Measurements from ENCODE around the gene PPT2.

The PPT2 gene

DNA sequence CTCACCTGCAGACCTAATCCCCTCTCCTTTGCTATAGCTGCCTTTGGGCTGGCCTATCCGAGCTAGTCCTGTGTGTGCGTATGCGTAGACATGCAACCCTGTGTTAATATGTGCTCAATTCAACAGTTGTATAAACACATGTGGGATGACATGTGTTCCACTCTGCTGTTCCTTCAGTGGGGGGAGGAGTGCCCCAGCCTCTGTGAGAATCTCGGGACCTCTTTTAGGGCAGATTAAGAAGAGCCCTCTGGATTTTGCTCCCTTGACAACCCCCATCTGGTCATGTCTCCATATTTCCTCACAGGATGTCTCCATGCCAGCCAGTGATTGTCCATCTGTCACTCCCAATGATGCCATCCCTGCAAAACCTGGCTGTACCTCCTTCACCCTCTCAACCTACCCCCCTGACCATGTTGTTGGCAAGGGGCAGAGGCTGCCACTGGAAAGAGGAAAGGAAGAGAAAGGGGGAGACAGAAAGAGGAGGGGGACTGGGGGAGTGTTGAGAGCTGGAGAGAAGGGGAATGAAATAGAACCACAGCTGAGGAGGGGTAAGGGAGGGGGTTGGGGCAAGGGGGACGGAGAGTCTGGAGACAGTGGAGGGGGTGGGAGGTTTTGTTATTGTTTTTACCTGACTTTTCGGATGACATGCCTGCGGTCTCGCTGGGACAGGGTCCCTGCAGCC, 2.6 kb upstream of the PPT2 start:
- TF ChIP-seq, protein P1, sequence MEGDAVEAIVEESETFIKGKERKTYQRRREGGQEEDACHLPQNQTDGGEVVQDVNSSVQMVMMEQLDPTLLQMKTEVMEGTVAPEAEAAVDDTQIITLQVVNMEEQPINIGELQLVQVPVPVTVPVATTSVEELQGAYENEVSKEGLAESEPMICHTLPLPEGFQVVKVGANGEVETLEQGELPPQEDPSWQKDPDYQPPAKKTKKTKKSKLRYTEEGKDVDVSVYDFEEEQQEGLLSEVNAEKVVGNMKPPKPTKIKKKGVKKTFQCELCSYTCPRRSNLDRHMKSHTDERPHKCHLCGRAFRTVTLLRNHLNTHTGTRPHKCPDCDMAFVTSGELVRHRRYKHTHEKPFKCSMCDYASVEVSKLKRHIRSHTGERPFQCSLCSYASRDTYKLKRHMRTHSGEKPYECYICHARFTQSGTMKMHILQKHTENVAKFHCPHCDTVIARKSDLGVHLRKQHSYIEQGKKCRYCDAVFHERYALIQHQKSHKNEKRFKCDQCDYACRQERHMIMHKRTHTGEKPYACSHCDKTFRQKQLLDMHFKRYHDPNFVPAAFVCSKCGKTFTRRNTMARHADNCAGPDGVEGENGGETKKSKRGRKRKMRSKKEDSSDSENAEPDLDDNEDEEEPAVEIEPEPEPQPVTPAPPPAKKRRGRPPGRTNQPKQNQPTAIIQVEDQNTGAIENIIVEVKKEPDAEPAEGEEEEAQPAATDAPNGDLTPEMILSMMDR (conservative IDR thresholded peaks at IDR 0.05; ENCODE audit: low read depth, low read length), result no peak
- Histone ChIP-seq H3K27ac (no peak overlapping the region), H4K20me1 (ENCODE audit: insufficient read depth) (no peaks in the 10 kb centered on the region), H3K4me3 (IDR thresholded peaks at IDR 0.05; ENCODE audit: insufficient read depth, low read depth, low read length) (no peak overlapping the region), H3K79me2 (ENCODE audit: insufficient read depth, low read depth) (no peaks in the 10 kb centered on the region), H3K36me3 (ENCODE audit: insufficient read depth) (no peaks in the 10 kb centered on the region), H3K4me1 (ENCODE audit: low read depth, poor library complexity, severe bottlenecking) (no peaks in the 10 kb centered on the region), H3K9ac (no peak overlapping the region), H2AFZ (ENCODE audit: low read depth) (no peak overlapping the region), H3K4me2 (no peak overlapping the region), H3K27me3 (ENCODE audit: insufficient read depth, low read depth) (peaks cover 6% of the 10 kb centered on the region; the same call in 1 of the 2 replicates)

DNA sequence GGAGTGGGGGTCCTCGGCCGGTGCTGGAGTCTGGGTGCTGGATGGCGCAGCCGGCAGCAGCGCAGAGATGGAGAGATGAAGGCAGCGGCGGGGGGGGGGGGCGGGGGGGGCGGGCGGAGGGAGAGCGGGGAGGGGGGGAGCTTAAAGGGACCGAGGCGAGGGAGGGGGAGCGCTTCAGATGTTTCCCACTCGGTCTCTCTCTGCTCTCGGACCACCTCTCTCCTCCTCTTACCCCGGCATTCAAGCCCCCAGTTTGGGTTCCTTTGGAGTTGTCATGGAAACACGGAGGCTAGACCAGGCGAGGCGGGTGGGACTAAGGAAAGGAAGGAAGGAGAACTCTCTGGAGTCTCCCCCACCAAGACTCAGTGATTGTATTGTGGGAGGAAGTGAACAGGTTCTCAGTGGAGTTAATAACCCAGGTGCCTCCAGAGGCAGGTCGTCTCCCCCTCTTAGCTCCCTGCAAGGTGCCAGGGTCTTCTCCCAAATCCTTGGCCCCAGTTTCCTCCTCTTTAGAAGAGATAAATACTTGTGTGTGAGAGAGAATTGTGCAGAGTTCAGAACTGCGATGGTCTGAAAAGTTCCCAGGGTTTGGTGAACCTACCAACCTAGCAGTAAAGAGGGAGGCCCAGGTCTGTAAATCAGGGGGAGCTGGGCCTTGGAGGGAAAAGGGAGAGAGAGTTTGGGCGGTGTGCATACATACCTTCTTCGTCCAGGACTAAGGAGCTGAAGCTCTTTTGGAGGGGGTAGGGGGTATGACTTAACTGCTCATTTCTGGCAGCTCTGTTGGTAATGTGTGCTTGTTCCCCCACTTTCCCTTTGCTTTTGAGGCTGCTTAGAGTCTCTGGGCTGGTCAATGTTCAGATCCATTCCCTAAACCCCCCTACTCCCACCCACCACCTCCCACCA, 1.8 kb upstream of the PPT2 start, which contains the start of gene PRRT1:
Gene PRRT1, minus strand, starts transcription at position 77 of the 906 bp plus-strand sequence. CDS start 112 bp downstream, outside the sequence.
- no peaks in the 10 kb centered on the region for H3K79me2 ChIP-seq (ENCODE audit: insufficient read depth, low read depth)
- H3K27ac ChIP-seq, result no peak within 1 kb of the TSS
- TF ChIP-seq, protein P1 (conservative IDR thresholded peaks at IDR 0.05; ENCODE audit: low read depth, low read length), result no peak
- no peak within 1 kb of the TSS for H3K9ac ChIP-seq
- no peaks in the 10 kb centered on the region for H3K36me3 ChIP-seq (ENCODE audit: insufficient read depth)
- no peak within 1 kb of the TSS for H2AFZ ChIP-seq (ENCODE audit: low read depth)
- H3K4me2 ChIP-seq, result no peak within 1 kb of the TSS
- H3K4me1 ChIP-seq (ENCODE audit: low read depth, poor library complexity, severe bottlenecking), result no peaks in the 10 kb centered on the region
- peaks cover 6% of the 10 kb centered on the region; the same call in 1 of the 2 replicates for H3K27me3 ChIP-seq (ENCODE audit: insufficient read depth, low read depth)
- H4K20me1 ChIP-seq (ENCODE audit: insufficient read depth), result no peaks in the 10 kb centered on the region
- no peak within 1 kb of the TSS for H3K4me3 ChIP-seq (IDR thresholded peaks at IDR 0.05; ENCODE audit: insufficient read depth, low read depth, low read length)

DNA sequence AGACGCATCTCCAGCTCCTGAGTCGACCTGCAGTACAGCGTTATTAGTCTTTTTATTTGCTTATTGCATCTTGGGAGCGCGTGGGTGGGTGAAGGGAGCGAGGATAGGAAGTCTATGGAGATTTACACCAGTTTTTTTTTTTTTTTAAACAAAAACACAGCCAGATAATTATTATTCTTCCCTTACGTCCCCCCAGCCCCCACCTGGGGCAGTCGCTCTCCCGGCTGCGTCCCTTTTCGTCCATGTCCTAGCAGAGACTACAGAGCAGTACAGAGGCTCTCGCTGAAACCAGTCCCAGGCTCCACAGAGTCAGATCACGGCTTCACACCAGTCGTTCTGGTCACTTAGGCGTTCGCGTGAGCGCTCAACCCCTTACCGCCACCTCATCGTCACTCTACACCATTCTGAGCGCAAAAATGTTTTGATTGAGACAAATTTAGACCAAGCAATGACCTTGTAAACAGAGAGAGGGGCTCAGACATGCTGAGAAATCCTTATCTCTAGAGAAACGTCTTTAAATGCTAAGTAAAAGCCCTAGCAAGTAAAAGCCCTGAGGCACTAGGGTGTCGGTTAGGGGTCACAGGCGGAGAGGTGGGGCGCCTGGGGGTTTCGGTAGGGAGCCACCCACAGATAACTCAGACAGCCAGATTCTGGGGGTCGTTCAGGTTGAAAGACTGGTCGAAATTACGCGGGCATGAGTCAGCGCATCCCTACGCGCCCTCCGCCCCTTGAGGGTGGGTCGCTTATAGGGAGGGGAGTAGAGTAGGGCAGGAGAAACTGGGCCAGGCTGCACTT, 975 bp upstream of the PPT2 start:
- Histone ChIP-seq H3K9ac (no peak overlapping the region), H3K4me3 (IDR thresholded peaks at IDR 0.05; ENCODE audit: insufficient read depth, low read depth, low read length) (no peak overlapping the region), H3K36me3 (ENCODE audit: insufficient read depth) (no peaks in the 10 kb centered on the region), H3K79me2 (ENCODE audit: insufficient read depth, low read depth) (no peaks in the 10 kb centered on the region), H3K4me2 (no peak overlapping the region), H3K4me1 (ENCODE audit: low read depth, poor library complexity, severe bottlenecking) (no peaks in the 10 kb centered on the region), H3K27ac (no peak overlapping the region), H2AFZ (ENCODE audit: low read depth) (no peak overlapping the region), H3K27me3 (ENCODE audit: insufficient read depth, low read depth) (peaks cover 6% of the 10 kb centered on the region; the same call in 1 of the 2 replicates), H4K20me1 (ENCODE audit: insufficient read depth) (no peaks in the 10 kb centered on the region)
- TF ChIP-seq, protein P1 (conservative IDR thresholded peaks at IDR 0.05; ENCODE audit: low read depth, low read length), result no peak

DNA sequence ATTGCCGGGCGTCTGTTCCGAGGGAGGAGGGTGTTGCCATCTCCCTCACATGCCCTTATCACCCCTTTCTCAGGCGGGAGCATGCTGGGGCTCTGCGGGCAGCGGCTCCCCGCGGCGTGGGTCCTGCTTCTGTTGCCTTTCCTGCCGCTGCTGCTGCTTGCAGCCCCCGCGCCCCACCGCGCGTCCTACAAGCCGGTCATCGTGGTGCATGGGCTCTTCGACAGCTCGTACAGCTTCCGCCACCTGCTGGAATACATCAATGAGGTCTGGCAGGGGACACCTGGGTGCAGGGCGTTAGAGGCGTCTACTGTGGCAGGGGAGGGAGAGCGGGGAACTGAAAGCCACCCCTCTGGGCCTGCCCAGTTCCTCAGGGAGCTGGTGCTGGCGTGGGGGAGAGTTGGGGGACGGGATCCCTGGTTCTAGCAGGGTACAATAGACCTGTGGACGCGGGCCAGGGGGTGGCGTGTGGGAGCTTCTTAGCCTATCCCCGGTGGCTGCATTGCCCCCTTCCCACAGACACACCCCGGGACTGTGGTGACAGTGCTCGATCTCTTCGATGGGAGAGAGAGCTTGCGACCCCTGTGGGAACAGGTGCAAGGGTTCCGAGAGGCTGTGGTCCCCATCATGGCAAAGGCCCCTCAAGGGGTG, 697 bp downstream of the PPT2 start:
- Histone ChIP-seq H2AFZ (ENCODE audit: low read depth) (peak overlapping the region; percentile 76), H3K4me1 (ENCODE audit: low read depth, poor library complexity, severe bottlenecking) (no peaks in the 10 kb centered on the region), H4K20me1 (ENCODE audit: insufficient read depth) (no peaks in the 10 kb centered on the region), H3K27me3 (ENCODE audit: insufficient read depth, low read depth) (peaks cover 6% of the 10 kb centered on the region; the same call in 1 of the 2 replicates), H3K9ac (peak overlapping the region; percentile 33; the same call in 1 of the 2 replicates), H3K4me3 (IDR thresholded peaks at IDR 0.05; ENCODE audit: insufficient read depth, low read depth, low read length) (no peak overlapping the region), H3K36me3 (ENCODE audit: insufficient read depth) (no peaks in the 10 kb centered on the region), H3K27ac (no peak overlapping the region), H3K4me2 (peak overlapping the region; percentile 55), H3K79me2 (ENCODE audit: insufficient read depth, low read depth) (no peaks in the 10 kb centered on the region)
- TF ChIP-seq, protein P1 (conservative IDR thresholded peaks at IDR 0.05; ENCODE audit: low read depth, low read length), result peak; percentile 28; the same call in 1 of the 2 replicates

Measured in KMS-11 (cell line).